ENCODE results near the gene APBB1IP. TPM values are rescaled to one million over a fixed set of nuclear protein-coding genes. Genes with fewer than 3 reads are reported as not detected.
"Not testable (repeated sequence)": the region's sequence is repeated elsewhere in the genome, so short reads cannot be mapped to it uniquely, and the experiment has no call there.

APBB1IP gene
- total RNA-seq, 1 donor from 2014 or later: 40.0 TPM

- H3K4me3 Mint-ChIP-seq: no peak overlapping the region
- no peak for DNase-seq
- peaks cover 68% of the 10 kb centered on the region for H3K4me1 Mint-ChIP-seq
- no peaks in the 10 kb centered on the region for H3K27me3 Mint-ChIP-seq
- peak overlapping the region; percentile 97 for H3K27ac Mint-ChIP-seq
- peaks cover 19% of the 10 kb centered on the region for H3K9me3 Mint-ChIP-seq
- H3K36me3 Mint-ChIP-seq (ENCODE audit: low read depth): peaks cover 55% of the 10 kb centered on the region
- intact Hi-C loops (cut with micrococcal nuclease): loop anchor here (5.0 to 10.0 kb wide), 3 partner anchors 653 to 1885 kb away; partner anchors contain the start of genes ACBD5 and ANKRD26
These were observed 11.6 kb downstream of the APBB1IP start for GRCh38 chr10:26449726-26450125.

GRCh38 chr10:26451903-26452302, 13.8 kb downstream of the APBB1IP start:
- H3K27ac Mint-ChIP-seq: no peak overlapping the region
- H3K4me3 Mint-ChIP-seq: no peak overlapping the region
- H3K4me1 Mint-ChIP-seq: peaks cover 69% of the 10 kb centered on the region
- intact Hi-C loops (cut with micrococcal nuclease): no loop called here
- DNase-seq: no peak
- peaks cover 55% of the 10 kb centered on the region for H3K36me3 Mint-ChIP-seq (ENCODE audit: low read depth)
- no peaks in the 10 kb centered on the region for H3K27me3 Mint-ChIP-seq
- H3K9me3 Mint-ChIP-seq: peaks cover 14% of the 10 kb centered on the region

- DNase-seq: no peak
These were observed 15.7 kb downstream of the APBB1IP start for GRCh38 chr10:26453850-26454249.

GRCh38 chr10:26454891-26455290, 16.8 kb downstream of the APBB1IP start:
- peaks cover 14% of the 10 kb centered on the region for H3K9me3 Mint-ChIP-seq
- H3K27ac Mint-ChIP-seq: no peak overlapping the region
- H3K27me3 Mint-ChIP-seq: no peaks in the 10 kb centered on the region
- H3K4me1 Mint-ChIP-seq: peaks cover 51% of the 10 kb centered on the region
- DNase-seq: no peak
- intact Hi-C loops (cut with micrococcal nuclease): no loop called here
- no peak overlapping the region for H3K4me3 Mint-ChIP-seq
- H3K36me3 Mint-ChIP-seq (ENCODE audit: low read depth): peaks cover 57% of the 10 kb centered on the region

More at GRCh38 chr10:26453850-26454249, 15.7 kb downstream of the APBB1IP start:
- Mint-ChIP-seq H3K36me3 (ENCODE audit: low read depth) (peaks cover 63% of the 10 kb centered on the region), H3K27me3 (no peaks in the 10 kb centered on the region), H3K27ac (no peak overlapping the region), H3K9me3 (peaks cover 17% of the 10 kb centered on the region), H3K4me3 (no peak overlapping the region), H3K4me1 (peaks cover 62% of the 10 kb centered on the region)
- intact Hi-C loops (cut with micrococcal nuclease): no loop called here

- no peaks in the 10 kb centered on the region for H3K27me3 Mint-ChIP-seq
- peaks cover 14% of the 10 kb centered on the region for H3K9me3 Mint-ChIP-seq
- no peak for DNase-seq
- H3K27ac Mint-ChIP-seq: peak overlapping the region; percentile 48
- H3K4me3 Mint-ChIP-seq: no peak overlapping the region
- intact Hi-C loops (cut with micrococcal nuclease): no loop called here
- H3K4me1 Mint-ChIP-seq: peaks cover 53% of the 10 kb centered on the region
- H3K36me3 Mint-ChIP-seq (ENCODE audit: low read depth): peaks cover 58% of the 10 kb centered on the region
These were observed 17.6 kb downstream of the APBB1IP start for GRCh38 chr10:26455567-26456315.

- intact Hi-C loops (cut with micrococcal nuclease): no loop called here
These were observed 18.9 kb downstream of the APBB1IP start for GRCh38 chr10:26457088-26457487.

GRCh38 chr10:26460736-26461135, 22.6 kb downstream of the APBB1IP start:
- Mint-ChIP-seq H3K27ac (no peak overlapping the region), H3K4me3 (no peak overlapping the region), H3K9me3 (peaks cover 11% of the 10 kb centered on the region), H3K4me1 (peaks cover 35% of the 10 kb centered on the region), H3K27me3 (no peaks in the 10 kb centered on the region), H3K36me3 (ENCODE audit: low read depth) (peaks cover 47% of the 10 kb centered on the region)
- peak; percentile 40 for DNase-seq
- intact Hi-C loops (cut with micrococcal nuclease): no loop called here

More at GRCh38 chr10:26457088-26457487, 18.9 kb downstream of the APBB1IP start:
- H3K36me3 Mint-ChIP-seq (ENCODE audit: low read depth): peaks cover 51% of the 10 kb centered on the region
- H3K9me3 Mint-ChIP-seq: peaks cover 14% of the 10 kb centered on the region
- no peak overlapping the region for H3K4me3 Mint-ChIP-seq
- no peak for DNase-seq
- peaks cover 45% of the 10 kb centered on the region for H3K4me1 Mint-ChIP-seq
- H3K27ac Mint-ChIP-seq: peak overlapping the region; percentile 26
- no peaks in the 10 kb centered on the region for H3K27me3 Mint-ChIP-seq

GRCh38 chr10:26463986-26464385, 25.8 kb downstream of the APBB1IP start:
- DNase-seq: peak; percentile 51
- H3K4me1 Mint-ChIP-seq: peaks cover 38% of the 10 kb centered on the region
- intact Hi-C loops (cut with micrococcal nuclease): no loop called here
- H3K36me3 Mint-ChIP-seq (ENCODE audit: low read depth): peaks cover 44% of the 10 kb centered on the region
- H3K27ac Mint-ChIP-seq: no peak overlapping the region
- peaks cover 7% of the 10 kb centered on the region for H3K9me3 Mint-ChIP-seq
- no peaks in the 10 kb centered on the region for H3K27me3 Mint-ChIP-seq
- H3K4me3 Mint-ChIP-seq: no peak overlapping the region

GRCh38 chr10:26464632-26465280, 26.6 kb downstream of the APBB1IP start:
- Mint-ChIP-seq H3K4me1 (peaks cover 44% of the 10 kb centered on the region), H3K4me3 (no peak overlapping the region), H3K9me3 (peaks cover 7% of the 10 kb centered on the region), H3K27ac (peak overlapping the region; percentile 43), H3K27me3 (no peaks in the 10 kb centered on the region), H3K36me3 (ENCODE audit: low read depth) (peaks cover 44% of the 10 kb centered on the region)
- intact Hi-C loops (cut with micrococcal nuclease): no loop called here
- peak; percentile 42 for DNase-seq

- DNase-seq; H3K27me3 Mint-ChIP-seq; intact Hi-C loops (cut with micrococcal nuclease); H3K27ac Mint-ChIP-seq; H3K9me3 Mint-ChIP-seq; H3K4me3 Mint-ChIP-seq: not testable (repeated sequence)
- peaks cover 40% of the 10 kb centered on the region for H3K36me3 Mint-ChIP-seq (ENCODE audit: low read depth)
- H3K4me1 Mint-ChIP-seq: peaks cover 49% of the 10 kb centered on the region
These were observed 28.4 kb downstream of the APBB1IP start for GRCh38 chr10:26466531-26466930.

GRCh38 chr10:26467639-26468038, 29.5 kb downstream of the APBB1IP start:
- H3K27me3 Mint-ChIP-seq: no peaks in the 10 kb centered on the region
- H3K4me1 Mint-ChIP-seq: peaks cover 58% of the 10 kb centered on the region
- H3K4me3 Mint-ChIP-seq: peak overlapping the region; percentile 47
- DNase-seq: no peak
- H3K27ac Mint-ChIP-seq: peak overlapping the region; percentile 73
- H3K36me3 Mint-ChIP-seq (ENCODE audit: low read depth): peaks cover 45% of the 10 kb centered on the region
- H3K9me3 Mint-ChIP-seq: peaks cover 8% of the 10 kb centered on the region
- intact Hi-C loops (cut with micrococcal nuclease): loop anchor here (1.0 kb wide), 2 partner anchors 20 kb away; no protein-coding TSS in a partner anchor

GRCh38 chr10:26468291-26468690, 30.1 kb downstream of the APBB1IP start:
- Mint-ChIP-seq H3K9me3 (peaks cover 3% of the 10 kb centered on the region), H3K27me3 (no peaks in the 10 kb centered on the region), H3K36me3 (ENCODE audit: low read depth) (peaks cover 41% of the 10 kb centered on the region), H3K27ac (no peak overlapping the region), H3K4me3 (no peak overlapping the region), H3K4me1 (peaks cover 57% of the 10 kb centered on the region)
- intact Hi-C loops (cut with micrococcal nuclease): no loop called here
- no peak for DNase-seq

- H3K27ac Mint-ChIP-seq: peak overlapping the region; percentile 81
- H3K36me3 Mint-ChIP-seq (ENCODE audit: low read depth): peaks cover 38% of the 10 kb centered on the region
- intact Hi-C loops (cut with micrococcal nuclease): no loop called here
- no peaks in the 10 kb centered on the region for H3K27me3 Mint-ChIP-seq
- peaks cover 3% of the 10 kb centered on the region for H3K9me3 Mint-ChIP-seq
- DNase-seq: peak; percentile 86
- H3K4me1 Mint-ChIP-seq: peaks cover 59% of the 10 kb centered on the region
- peak overlapping the region; percentile 77 for H3K4me3 Mint-ChIP-seq
These were observed 30.6 kb downstream of the APBB1IP start for GRCh38 chr10:26468700-26469099.

GRCh38 chr10:26472492-26472778, 34.3 kb downstream of the APBB1IP start:
- H3K27me3 Mint-ChIP-seq: no peaks in the 10 kb centered on the region
- peaks cover 8% of the 10 kb centered on the region for H3K9me3 Mint-ChIP-seq
- intact Hi-C loops (cut with micrococcal nuclease): no loop called here
- H3K4me1 Mint-ChIP-seq: peaks cover 70% of the 10 kb centered on the region
- peaks cover 32% of the 10 kb centered on the region for H3K36me3 Mint-ChIP-seq (ENCODE audit: low read depth)
- H3K4me3 Mint-ChIP-seq: no peak overlapping the region
- H3K27ac Mint-ChIP-seq: peak overlapping the region; percentile 51
- DNase-seq: no peak
